HG02852 (cell line): ENCODE results near the gene PTCH2.
"Not testable (repeated sequence)": the region's sequence is repeated elsewhere in the genome, so short reads cannot be mapped to it uniquely, and the experiment has no call there.

Experiments used
- ATAC-seq: cut with Tn5 transposase; IDR thresholded peaks from one replicate; pipeline ENCODE4 v1.9.1; 2021; ENCODE audit warnings: mild to moderate bottlenecking, moderate library complexity; ENCODE audit not compliant: unreplicated experiment

Gene PTCH2

DNA sequence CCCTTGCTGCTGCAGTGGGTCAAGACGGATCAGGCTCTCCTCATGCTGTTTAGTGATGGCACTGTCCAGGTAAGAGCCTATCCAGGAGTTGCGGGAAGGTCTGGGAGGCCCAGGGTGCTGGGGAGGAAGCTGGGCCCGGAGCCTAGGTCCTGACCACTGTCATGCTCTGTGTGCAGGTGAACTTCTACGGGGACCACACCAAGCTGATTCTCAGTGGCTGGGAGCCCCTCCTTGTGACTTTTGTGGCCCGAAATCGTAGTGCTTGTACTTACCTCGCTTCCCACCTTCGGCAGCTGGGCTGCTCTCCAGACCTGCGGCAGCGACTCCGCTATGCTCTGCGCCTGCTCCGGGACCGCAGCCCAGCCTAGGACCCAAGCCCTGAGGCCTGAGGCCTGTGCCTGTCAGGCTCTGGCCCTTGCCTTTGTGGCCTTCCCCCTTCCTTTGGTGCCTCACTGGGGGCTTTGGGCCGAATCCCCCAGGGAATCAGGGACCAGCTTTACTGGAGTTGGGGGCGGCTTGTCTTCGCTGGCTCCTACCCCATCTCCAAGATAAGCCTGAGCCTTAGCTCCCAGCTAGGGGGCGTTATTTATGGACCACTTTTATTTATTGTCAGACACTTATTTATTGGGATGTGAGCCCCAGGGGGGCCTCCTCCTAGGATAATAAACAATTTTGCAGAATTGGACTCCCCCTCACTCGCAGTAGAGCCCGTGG, 37.6 kb downstream of the PTCH2 start:
- ATAC-seq, result no peak

DNA sequence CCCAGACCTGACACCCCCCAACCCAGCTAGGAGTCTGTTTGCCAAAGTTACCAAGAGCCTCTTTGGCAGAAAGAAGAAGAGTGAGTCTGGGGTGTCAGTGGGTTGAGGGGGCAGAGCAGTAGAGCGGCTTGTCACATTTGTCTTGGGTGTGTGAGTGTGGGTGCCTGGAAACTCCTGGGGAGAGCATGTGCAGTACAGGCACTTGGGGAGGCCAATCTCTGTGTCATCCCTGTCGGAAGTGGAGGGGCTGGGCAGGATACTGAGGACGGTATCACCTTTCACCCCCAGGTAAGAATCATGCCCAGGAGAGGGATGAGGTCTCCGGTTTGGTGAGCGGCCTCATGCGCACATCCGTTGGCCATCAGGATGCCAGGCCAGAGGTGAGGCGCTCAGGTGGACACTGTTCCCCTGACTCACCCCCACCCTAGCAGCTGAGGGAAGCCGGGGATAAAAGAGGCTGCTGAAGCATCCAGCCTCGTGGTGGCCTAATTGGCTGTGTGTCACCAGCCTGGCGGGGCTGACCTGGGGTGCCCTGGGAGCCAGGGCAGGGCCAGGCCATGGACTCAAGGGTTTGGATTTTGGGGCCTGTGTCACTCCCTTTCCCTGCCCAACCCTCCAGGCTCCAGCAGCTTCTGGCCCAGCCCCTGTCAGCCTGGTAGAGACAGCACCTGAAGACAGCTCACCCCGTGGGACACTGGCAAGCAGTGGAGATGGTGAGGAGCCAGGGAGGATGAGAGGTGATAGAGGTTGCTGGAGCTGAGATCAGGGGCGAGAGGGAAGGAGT, 39.5 kb downstream of the PTCH2 start:
- ATAC-seq, result no peak

DNA sequence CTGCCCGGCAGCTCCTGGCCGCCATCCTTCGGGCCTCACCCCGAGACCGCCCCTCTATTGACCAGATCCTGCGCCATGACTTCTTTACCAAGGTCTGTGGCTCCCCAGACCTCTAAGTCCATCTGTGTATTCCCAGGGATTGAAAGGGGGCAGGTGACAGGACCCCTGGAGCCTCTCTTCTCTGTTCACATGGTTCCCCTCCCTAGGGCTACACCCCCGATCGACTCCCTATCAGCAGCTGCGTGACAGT, 40.1 kb downstream of the PTCH2 start:
- ATAC-seq, result no peak

DNA sequence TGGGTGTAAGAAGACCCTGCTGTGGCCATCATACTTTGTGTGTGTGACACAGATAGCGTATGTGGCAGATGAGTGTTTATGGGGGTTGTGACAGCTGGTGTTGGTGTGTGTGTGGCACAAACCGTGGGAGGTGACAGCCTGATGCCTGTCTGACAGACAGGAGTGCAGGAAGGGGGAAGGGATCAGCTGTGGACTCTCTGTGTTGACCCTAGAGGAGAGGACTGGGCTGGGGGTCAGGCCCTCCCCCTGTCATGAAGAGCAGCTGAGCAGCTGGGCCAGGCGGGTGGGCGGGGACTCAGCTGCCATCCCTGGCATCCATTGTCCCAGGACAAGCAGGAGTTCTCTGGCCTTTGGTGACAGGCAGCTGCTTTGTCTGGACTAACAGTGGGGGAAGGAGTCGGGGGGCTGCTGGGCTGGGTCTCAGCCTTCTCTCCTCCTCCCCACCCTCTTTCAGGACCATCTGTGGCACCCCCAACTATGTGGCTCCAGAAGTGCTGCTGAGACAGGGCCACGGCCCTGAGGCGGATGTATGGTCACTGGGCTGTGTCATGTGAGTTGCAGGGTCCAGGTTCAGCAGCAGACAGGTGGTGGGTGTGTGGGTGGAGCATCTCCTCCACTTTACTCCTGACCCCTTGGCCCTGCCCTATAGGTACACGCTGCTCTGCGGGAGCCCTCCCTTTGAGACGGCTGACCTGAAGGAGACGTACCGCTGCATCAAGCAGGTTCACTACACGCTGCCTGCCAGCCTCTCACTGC, 40.6 kb downstream of the PTCH2 start:
- no peak for ATAC-seq

DNA sequence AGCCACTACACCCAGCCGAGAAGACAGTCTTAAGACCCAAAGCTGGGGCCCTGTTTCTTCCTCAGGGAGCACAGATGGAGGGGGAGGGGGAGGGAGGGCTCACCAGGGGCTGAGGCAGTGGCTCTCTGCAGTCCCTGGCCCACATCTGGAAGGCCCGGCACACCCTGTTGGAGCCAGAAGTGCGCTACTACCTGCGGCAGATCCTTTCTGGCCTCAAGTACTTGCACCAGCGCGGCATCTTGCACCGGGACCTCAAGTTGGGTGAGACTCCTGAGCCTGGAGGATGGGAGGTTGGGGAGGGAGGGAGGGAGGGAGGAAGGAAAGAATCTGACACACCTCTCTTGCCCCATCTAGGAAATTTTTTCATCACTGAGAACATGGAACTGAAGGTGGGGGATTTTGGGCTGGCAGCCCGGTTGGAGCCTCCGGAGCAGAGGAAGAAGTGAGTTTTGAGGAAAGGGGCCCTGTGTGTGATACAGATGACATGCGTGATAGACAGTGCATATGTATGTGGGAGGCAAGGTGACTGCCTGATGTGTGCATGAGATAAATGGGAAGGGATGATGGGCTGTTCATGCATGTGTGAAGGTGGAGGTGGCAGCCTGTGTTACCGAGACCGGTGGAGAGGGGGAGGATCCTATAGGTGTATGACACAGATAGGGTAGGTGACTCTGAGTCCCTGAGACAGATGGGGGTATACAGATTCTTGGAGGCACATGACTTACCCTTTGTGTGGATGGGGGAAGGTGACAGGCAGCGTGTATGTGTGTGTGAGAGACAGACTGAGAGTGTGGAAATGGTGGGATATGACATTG, 41.4 kb downstream of the PTCH2 start:
- no peak for ATAC-seq

DNA sequence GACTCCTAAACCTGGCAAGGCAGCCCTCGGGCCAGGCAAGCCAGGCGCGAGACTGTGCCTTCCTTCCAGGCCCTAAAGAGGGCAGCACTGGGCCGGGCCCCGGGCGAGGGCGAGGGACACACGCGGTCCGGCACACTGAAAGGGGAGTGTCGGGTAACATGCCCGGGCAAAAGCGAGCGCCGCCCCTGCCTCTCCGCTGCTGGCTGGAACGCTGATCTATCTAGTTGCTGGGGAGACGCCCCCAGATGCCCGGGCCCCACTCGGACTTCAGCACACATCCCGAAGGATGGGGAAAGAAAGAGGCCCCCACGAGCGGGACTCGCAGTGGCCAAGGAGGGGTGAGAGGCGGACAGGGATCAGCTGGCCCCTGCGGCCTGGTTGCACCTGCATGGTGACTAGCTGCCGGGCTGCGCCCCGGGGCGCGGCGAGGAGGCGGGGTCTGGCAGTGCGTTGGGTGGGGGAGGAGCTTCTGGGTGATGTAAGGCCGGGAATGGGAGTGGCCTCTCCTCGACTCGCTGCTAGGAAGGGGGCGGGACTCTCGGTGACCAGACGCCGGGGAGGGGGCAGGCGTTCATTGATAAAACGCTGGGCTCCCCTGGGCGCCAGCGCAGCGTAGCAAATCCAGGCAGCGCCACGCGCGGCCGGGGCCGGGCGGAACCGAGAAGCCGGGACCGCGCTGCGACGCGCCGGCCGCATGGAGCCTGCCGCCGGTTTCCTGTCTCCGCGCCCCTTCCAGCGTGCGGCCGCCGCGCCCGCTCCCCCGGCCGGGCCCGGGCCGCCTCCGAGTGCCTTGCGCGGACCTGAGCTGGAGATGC, 43.1 kb downstream of the PTCH2 start, which contains the start of gene PLK3:
PLK3 (plus strand) TSS at position 608 of the 815 bp plus-strand sequence; CDS start at position 695, 87 bp downstream.
- ATAC-seq, result peak; percentile 84

DNA sequence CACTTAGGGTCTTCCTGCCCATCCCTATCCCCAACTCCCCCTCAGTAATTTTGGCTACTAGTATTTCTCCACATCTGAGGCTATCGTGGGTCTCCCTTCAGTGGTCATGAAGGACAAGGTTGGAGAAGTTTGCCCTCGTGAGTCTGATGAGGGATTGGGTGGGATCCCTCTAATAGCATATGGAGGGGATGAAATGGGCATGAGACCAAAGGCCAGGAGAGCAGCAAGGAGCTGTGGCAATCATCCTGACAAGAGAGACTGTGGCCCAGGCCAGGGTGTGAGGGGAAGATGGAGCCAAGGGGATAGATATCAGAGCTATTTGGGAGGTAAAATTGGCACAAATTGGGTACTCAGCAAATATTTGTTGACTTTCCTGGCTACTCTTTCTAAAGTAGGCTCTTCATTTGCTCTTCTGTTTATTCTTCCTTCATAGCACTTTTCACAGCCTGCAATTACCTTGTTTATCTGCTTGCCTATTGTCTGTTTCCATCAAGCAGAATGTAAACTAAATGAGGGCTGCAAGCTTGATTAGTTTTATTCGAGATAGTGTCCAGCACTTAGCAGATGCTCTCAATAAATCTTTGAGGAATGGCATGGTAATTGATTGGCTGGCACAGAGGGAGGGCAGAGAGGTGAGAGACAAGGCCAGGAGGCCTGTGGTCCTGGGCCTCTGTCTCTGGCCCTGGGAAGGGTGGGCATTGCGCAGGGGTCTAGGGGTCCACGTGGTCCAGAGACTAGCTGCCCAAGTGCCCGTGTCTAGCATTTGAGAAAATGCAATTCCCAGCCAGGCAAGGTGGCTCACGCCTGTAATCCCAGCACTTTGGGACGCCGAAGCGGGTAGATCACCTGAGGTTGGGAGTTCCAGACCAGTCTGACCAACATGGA, 44.3 kb downstream of the PTCH2 start:
- no peak for ATAC-seq

DNA sequence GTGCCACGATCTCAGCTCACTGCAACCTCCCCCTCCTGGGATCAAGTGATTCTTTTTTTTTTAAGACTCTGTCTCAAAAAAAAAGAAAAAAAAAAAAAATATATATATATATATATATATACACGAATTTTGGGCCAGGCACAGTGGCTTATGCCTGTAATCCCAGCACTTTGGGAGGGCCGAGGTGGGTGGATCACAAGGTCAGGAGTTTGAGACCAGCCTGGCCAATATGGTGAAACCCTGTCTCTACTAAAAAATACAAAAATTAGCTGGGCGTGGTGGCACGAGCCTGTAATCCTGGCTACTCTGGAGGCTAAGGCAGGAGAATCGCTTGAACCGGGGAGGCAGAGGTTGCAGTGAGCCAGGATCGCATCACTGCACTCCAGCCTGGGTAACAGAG, 45.2 kb downstream of the PTCH2 start:
- not testable (repeated sequence) for ATAC-seq

DNA sequence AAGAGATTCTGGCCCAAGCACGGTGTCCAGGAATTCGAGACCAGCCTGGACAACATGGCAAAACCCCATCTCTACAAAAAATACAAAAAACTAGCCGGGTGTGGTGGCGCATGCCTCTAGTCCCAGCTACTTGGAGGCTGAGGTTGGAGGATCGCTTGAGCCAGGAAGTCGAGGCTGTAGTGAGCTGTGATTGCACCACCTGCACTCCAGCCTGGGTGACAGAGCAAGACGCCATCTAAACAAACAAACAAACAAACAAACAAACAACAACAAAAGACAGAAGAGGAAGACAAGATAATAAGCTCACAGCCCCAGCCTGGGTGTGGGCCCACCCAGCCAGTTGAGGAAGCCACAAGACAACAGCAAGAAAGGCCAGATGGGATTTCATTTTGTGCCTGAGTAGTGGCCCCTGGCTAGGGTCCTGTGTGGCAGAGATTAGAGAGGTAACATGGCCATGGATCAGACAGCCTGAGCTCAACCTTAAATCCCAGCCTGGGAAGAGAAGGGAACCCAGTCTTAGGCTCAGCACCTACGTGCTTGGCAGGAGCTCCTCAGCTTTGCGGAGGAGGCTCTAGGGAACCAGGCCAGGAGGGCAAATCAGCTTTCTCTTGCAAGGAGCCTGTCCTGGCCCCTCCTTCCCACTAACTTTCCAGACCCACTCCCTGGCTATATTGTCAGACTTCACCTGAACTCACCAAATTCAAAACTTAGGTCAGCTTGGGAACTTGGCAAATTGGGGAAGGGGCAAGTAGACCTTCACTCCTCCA, 50.1 kb downstream of the PTCH2 start:
- ATAC-seq, result no peak

DNA sequence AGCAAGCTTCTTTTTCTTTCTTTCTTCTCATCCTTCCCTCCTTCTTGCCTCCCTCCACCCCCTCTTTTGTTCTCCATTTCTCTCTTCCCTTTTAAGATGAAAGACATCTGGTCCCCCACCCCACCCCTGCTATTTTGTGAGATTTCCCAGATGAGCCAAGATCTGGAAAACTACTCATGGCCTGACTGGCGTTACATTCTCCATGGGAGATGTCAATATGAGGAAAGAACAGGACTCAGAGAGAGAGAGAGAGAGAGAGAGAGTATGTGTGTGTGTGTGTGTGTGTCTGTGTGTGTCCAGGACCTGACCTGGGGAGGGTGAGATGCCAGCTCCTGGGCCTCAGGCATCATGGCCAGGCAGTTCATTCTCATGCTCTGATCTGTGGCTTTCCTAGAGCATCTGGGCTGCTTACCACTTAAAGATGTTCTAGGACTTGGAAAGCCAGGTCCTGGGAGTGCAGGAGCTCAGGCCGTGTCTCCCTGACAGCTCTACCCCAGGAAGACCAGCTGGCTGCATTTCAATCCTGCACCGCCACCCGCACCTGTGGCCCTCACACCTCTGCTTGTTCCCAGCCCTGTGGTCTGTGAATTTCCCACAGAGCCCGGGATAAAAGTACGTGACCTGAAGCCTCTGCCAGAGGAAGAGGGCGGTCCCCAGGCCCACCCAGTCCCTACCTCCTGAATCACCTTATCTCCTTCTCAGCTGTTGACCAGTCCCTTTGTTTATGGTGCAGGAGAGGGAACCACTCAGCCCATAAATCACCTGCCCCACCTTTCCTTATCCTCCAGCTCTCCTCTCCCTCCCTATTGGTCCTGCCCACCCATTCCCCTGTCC, 51.9 kb downstream of the PTCH2 start:
- no peak for ATAC-seq

DNA sequence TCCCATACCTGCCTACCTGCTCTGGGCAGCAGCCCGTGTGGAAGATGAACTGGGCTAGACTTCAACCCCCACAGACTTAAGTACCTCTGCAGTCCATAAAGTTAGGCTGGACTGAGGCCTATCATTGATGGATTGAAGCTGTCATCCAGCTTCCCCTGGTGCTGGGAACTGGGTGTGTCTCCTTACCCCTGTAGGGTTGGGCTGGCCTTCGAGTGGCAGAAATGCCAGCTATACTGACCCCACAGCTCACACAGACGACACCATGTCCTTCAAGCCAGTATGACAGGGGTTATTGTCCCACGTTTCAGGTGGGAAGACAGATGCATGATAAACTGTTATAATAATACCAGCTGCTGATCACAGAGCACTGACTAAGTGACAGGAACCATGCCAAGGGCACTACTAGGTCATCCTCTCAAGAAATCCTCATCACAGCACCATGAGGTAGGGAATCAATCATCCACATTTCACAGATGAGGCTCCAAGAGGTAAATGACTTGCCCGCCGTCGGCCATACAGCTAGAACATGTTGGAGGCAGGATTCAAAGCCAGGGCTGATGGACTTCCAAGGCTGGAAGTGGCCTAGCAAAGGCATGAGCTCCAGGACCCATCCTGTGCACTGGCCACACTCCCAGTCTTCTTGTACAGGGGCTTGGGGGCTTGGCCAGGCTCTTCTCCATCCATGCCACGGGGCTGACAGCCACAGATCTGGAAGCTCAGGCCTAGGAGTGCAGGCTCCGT, 54.8 kb downstream of the PTCH2 start, which contains the start of gene BEST4:
BEST4 (minus strand) TSS at position 51 of the 741 bp plus-strand sequence. CDS start 465 bp downstream, outside the sequence.
- ATAC-seq, result no peak

DNA sequence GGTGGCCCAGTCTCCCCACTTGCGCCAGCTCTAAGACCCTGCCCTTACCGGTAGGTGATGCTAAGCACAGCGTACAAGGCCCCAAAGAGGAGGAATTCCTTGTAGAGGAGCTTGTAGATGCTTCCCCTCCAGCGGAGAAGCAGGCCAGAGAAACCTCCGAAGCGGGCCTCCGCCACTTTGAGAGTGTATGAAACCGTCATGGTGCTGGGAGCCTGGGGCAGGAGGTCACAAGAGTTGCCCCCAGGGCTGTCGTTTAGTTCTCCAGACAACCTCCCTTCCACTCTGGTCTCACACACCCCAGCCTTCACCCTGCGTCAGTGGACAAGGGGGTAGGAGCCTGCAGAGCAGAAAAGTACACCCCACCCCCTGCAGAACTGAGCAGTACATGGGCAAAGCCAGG, 55.5 kb downstream of the PTCH2 start:
- ATAC-seq, result no peak

DNA sequence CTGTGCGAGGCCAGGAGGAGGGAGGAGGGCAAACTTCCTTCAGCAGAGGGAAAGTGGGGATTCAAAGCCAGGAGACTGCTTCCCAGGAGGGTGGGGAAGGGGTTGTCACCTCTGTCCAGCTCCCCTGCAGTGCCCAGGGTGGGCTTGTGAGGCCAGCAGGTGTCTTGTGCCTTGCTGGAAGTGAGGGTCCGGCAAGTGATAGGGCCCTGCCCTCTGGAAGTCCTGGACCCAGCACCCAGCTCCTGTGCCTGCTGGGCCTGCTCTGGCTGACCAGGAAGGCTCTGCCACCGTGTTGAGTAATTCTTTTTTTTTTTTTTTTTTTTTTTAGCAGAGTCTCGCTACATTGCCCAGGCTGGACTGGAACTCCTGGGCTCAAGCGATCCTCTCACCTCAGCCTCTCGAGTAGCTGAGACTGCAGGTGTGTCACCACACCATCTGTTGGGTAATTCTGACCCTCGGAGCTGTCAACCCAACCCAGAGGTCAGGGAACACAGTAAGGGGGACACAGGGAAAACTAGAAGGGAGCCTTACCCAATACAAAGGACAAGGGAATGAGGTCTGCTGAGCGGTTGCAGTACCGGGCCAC, 56.1 kb downstream of the PTCH2 start:
- no peak for ATAC-seq

DNA sequence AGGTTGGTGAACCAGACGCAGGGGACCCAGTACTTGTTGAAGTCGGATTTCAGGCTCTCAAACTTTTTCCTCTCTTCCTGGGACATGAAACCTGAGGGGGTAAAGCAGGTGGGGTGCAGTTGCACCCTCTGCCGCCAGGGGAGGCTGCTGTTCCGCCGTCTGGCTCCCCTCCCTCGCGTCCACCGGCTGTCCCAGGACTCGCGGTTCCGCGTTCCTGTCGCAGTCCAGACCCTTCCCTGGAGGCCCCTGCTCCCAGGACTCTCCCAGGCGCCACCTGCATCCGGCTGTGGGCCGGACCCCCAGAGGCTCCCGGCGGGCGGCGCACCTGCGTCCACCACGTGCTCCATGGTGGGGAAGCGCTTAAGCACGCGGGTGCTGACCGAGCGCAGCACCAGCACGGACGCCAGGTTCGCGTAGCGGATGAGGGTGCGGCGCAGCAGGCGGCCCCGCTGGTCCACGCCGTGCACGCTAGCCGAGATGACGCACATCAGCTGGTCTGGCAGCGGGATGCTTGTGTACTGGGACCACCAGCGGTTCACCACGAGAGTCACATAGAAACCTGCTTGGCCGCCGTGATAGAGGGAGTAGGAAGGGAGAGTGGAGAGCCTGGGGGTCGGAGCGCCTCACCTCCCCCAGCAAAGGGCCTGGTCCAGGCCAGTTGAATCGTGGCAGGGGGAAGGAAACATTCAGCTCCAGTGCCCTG, 56.8 kb downstream of the PTCH2 start:
- ATAC-seq, result peak; percentile 49

DNA sequence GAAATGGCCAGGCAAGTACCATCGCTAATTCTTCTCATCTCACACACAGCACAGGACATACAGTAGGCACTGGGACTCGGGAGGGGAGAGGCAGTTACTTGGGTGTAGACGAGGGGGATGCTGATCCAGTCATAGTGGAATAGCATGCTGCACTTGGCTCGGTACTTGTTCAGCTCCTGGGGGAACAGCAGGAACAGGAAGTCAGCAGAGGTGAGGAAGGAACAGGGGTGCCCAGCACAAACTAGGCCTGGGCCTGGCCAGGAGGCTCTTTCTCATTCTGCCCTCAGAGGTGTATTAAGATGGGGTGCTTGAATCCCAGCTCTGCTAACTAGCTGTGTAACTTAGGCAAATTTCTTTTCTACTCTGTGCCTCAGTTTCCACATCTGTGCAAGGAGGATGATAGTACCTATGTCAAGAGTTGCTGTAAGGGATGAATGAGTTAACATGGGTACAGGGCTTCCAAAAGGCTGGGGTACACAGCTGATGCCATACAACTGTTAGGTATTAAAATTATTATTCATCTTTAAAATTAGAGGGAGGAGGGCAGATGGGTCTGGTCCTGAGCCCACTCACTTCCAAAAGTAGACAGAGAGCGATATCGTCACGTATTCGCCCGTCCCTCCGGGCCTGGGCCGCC, 57.4 kb downstream of the PTCH2 start:
- no peak for ATAC-seq
